ENCODE data around the gene CLEC16A. TPM values are rescaled to one million over a fixed set of nuclear protein-coding genes. Genes with fewer than 3 reads are reported as not detected.

The CLEC16A gene
- total RNA-seq, 4 donors from 2014 or later, result 20.3 to 25.7 (median 25.1) TPM

- 94% methylated on average over 1 to 3 of the region's 3 CpGs for WGBS, 2 donors
- no peak for DNase-seq
- Histone ChIP-seq H3K36me3 (peaks cover 0 to 64% (median 8%) of the 10 kb centered on the region in 3 donors), H3K27ac (no peak overlapping the region), H3K9me3 (no peaks in the 10 kb centered on the region), H3K27me3 (no peaks in the 10 kb centered on the region), H3K4me1 (peaks cover 0 to 4% (median 0%) of the 10 kb centered on the region in 3 donors), H3K4me3 (no peak overlapping the region)
- intact Hi-C loops (cut with DNase I), result no loop called here
- TF ChIP-seq POLR2A (IDR thresholded peaks at IDR 0.05) (no peak), CTCF (IDR thresholded peaks at IDR 0.05) (no peak)
Measured at GRCh38 chr16:11171757-11172299, 227.5 kb downstream of the CLEC16A start.

GRCh38 chr16:11173426-11173825, 229.1 kb downstream of the CLEC16A start:
- peaks cover 2 to 54% (median 7%) of the 10 kb centered on the region in 3 donors for H3K36me3 ChIP-seq
- no peak overlapping the region for H3K4me3 ChIP-seq
- 92 to 95% methylated on average over 10 to 13 of the region's 15 CpGs for WGBS, 2 donors
- intact Hi-C loops (cut with DNase I), result no loop called here
- DNase-seq, result no peak
- peaks cover 0 to 4% (median 0%) of the 10 kb centered on the region in 3 donors for H3K4me1 ChIP-seq
- TF ChIP-seq CTCF (IDR thresholded peaks at IDR 0.05) (no peak), POLR2A (IDR thresholded peaks at IDR 0.05) (no peak)
- no peak overlapping the region for H3K27ac ChIP-seq
- H3K9me3 ChIP-seq, result no peaks in the 10 kb centered on the region
- H3K27me3 ChIP-seq, result no peaks in the 10 kb centered on the region

- intact Hi-C loops (cut with DNase I), result no loop called here
- DNase-seq, result no peak
- H3K27me3 ChIP-seq, result no peaks in the 10 kb centered on the region
- H3K4me3 ChIP-seq, result no peak overlapping the region
- 95 to 96% methylated on average over 22 to 24 of the region's 26 CpGs for WGBS, 2 donors
- TF ChIP-seq CTCF (IDR thresholded peaks at IDR 0.05), result no peak
- TF ChIP-seq POLR2A (IDR thresholded peaks at IDR 0.05), result no peak
- no peak overlapping the region for H3K27ac ChIP-seq
- no peaks in the 10 kb centered on the region for H3K9me3 ChIP-seq
- peaks cover 6 to 54% (median 8%) of the 10 kb centered on the region in 3 donors for H3K36me3 ChIP-seq
- no peaks in the 10 kb centered on the region for H3K4me1 ChIP-seq
Measured at GRCh38 chr16:11174141-11174540, 229.8 kb downstream of the CLEC16A start.

- 86 to 93% methylated on average over 5 to 7 of the region's 7 CpGs for WGBS, 2 donors
- intact Hi-C loops (cut with DNase I), result no loop called here
- Histone ChIP-seq H3K9me3 (no peaks in the 10 kb centered on the region), H3K27ac (no peak overlapping the region), H3K4me3 (no peak overlapping the region), H3K36me3 (peaks cover 6 to 56% (median 8%) of the 10 kb centered on the region in 3 donors), H3K27me3 (no peaks in the 10 kb centered on the region), H3K4me1 (peaks cover 2 to 5% (median 3%) of the 10 kb centered on the region in 3 donors)
- TF ChIP-seq CTCF (IDR thresholded peaks at IDR 0.05) (no peak), POLR2A (IDR thresholded peaks at IDR 0.05) (no peak)
- no peak for DNase-seq
Measured at GRCh38 chr16:11175106-11175786, 230.9 kb downstream of the CLEC16A start.

GRCh38 chr16:11175787-11176341, 231.5 kb downstream of the CLEC16A start:
- WGBS, 2 donors, result 79 to 90% methylated on average over 9 of the region's 11 CpGs
- Histone ChIP-seq H3K4me1 (peaks cover 8 to 11% (median 8%) of the 10 kb centered on the region in 3 donors), H3K27ac (peak overlapping the region in 1 of 4 donors; percentile 0), H3K4me3 (no peak overlapping the region), H3K27me3 (no peaks in the 10 kb centered on the region), H3K36me3 (peaks cover 6 to 57% (median 7%) of the 10 kb centered on the region in 3 donors), H3K9me3 (no peaks in the 10 kb centered on the region)
- intact Hi-C loops (cut with DNase I), result no loop called here
- DNase-seq, result no peak
- TF ChIP-seq POLR2A (IDR thresholded peaks at IDR 0.05), result no peak
- TF ChIP-seq CTCF (IDR thresholded peaks at IDR 0.05), result no peak
